Measurements from ENCODE around the gene FAM131B. TPM values are rescaled to one million over a fixed set of nuclear protein-coding genes. Genes with fewer than 3 reads are reported as not detected.

The FAM131B gene
- total RNA-seq, 1 donor from 2014 or later, result 0.53 TPM

- TF ChIP-seq CTCF (IDR thresholded peaks at IDR 0.05; ENCODE audit: insufficient read depth, low read length, severe bottlenecking), result no peak
- no peaks in the 10 kb centered on the region for H3K36me3 ChIP-seq (ENCODE audit: control insufficient read depth, insufficient read depth, low read length)
- FAIRE-seq (no peak), DNase-seq (ENCODE audit: low read depth) (no peak)
- H3K27me3 ChIP-seq (ENCODE audit: control insufficient read depth, insufficient read depth, low read length), result no peaks in the 10 kb centered on the region
- no peak overlapping the region for H3K4me3 ChIP-seq (ENCODE audit: low read depth, low read length)
Observed at GRCh38 chr7:143374561-143374960, 12.0 kb upstream of the FAM131B start.

DNA sequence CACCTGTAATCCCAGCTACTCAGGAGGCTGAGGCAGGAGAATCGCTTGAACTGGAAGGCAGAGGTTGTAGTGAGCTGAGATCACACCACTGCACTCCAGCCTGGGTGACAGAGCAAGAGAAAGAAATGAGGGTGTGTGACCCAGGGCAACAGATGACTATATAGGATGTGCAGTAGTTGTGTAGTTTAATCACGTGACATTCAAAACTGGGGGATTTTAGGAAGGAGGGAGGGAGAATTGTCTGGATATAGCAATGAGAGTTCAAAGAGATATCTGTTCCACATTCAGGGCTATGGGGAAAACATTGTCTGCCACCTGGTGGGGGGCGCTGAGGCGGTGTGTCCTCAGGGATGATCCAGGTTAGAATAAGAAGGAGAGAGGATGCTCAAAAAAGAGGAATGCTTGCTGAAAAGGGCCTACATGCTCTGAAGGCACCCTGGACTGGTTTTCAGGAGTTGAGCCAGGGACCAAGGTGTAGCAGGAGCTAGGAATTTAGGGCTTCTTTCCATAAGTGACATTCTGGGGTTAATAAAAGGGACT is 10.8 kb upstream of the FAM131B start:
- no peak for FAIRE-seq
- no peaks in the 10 kb centered on the region for H3K27me3 ChIP-seq (ENCODE audit: control insufficient read depth, insufficient read depth, low read length)
- H3K36me3 ChIP-seq (ENCODE audit: control insufficient read depth, insufficient read depth, low read length), result no peaks in the 10 kb centered on the region
- DNase-seq (ENCODE audit: low read depth), result no peak
- TF ChIP-seq CTCF (IDR thresholded peaks at IDR 0.05; ENCODE audit: insufficient read depth, low read length, severe bottlenecking), result no peak
- no peak overlapping the region for H3K4me3 ChIP-seq (ENCODE audit: low read depth, low read length)

- DNase-seq (ENCODE audit: low read depth) (peak; percentile 93), FAIRE-seq (no peak)
- peak; percentile 53 for TF ChIP-seq CTCF (IDR thresholded peaks at IDR 0.05; ENCODE audit: insufficient read depth, low read length, severe bottlenecking)
- Histone ChIP-seq H3K36me3 (ENCODE audit: control insufficient read depth, insufficient read depth, low read length) (no peaks in the 10 kb centered on the region), H3K4me3 (ENCODE audit: low read depth, low read length) (no peak overlapping the region), H3K27me3 (ENCODE audit: control insufficient read depth, insufficient read depth, low read length) (no peaks in the 10 kb centered on the region)
Observed at GRCh38 chr7:143372070-143372469, 9.6 kb upstream of the FAM131B start.

DNA sequence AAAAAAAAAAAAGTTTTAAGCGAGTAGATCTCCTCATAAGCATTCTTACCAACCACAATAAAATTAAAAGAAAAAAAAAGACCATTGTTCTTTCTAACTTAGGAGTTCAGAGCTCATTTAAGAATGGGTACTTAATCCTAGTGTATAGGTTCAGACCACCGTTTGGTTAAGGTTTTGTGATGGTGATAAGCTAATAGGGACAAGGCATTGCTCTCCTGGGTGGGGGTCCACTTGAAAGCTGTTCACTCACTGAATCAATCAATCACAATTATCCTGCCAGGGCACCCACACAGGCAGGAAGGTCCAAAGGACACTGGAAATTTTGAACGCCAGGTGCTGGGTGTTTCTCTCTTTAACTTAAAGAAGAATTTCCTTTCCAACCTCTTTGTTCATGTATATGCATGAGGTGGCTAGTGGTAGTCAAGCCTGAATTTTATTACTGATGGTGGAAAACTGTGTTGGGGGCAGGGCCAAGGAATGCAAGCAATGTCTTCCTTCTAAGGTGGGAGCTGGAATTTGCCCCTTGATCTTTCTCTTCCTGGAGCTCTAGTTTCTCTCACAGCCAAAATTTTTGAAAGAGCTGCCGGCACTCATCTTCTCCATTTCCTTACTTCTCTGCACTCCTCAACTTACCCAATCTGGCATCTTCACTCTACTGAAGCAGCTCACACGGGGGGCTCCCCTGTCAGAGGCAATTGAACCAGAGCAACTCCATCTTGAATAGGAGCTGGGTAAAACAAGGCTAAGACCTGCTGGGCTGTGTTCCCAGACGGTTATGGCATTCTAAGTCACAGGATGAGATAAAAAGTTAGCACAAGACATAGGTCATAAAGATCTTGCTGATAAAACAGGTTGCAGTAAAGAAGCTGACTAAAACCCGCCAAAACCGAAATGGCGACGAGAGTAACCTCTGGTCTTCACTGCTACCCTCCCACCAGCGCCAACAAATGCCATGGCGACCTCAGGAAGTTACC is 7.5 kb upstream of the FAM131B start:
- no peak for FAIRE-seq

GRCh38 chr7:143368387-143368786 is 5.9 kb upstream of the FAM131B start:
- no peak overlapping the region for H3K4me3 ChIP-seq (ENCODE audit: low read depth, low read length)
- TF ChIP-seq CTCF (IDR thresholded peaks at IDR 0.05; ENCODE audit: insufficient read depth, low read length, severe bottlenecking), result no peak
- FAIRE-seq (no peak), DNase-seq (ENCODE audit: low read depth) (no peak)
- H3K36me3 ChIP-seq (ENCODE audit: control insufficient read depth, insufficient read depth, low read length), result no peaks in the 10 kb centered on the region
- H3K27me3 ChIP-seq (ENCODE audit: control insufficient read depth, insufficient read depth, low read length), result peaks cover 5% of the 10 kb centered on the region

More for the DNA sequence above, 7.5 kb upstream of the FAM131B start:
- no peaks in the 10 kb centered on the region for H3K36me3 ChIP-seq (ENCODE audit: control insufficient read depth, insufficient read depth, low read length)
- H3K27me3 ChIP-seq (ENCODE audit: control insufficient read depth, insufficient read depth, low read length), result no peaks in the 10 kb centered on the region
- no peak overlapping the region for H3K4me3 ChIP-seq (ENCODE audit: low read depth, low read length)
- no peak for DNase-seq (ENCODE audit: low read depth)
- no peak for TF ChIP-seq CTCF (IDR thresholded peaks at IDR 0.05; ENCODE audit: insufficient read depth, low read length, severe bottlenecking)
